Nephron progenitor cell (in vitro differentiated cells): ENCODE data around the gene SNAPC1.
"Not testable (repeated sequence)": the region's sequence is repeated elsewhere in the genome, so short reads cannot be mapped to it uniquely, and the experiment has no call there.

Experiments
- DNase-seq: peaks from one replicate; pipeline ENCODE4 v3.0.0; 2021
- H3K27ac Mint-ChIP-seq: 2 replicates; pipeline ENCODE4 v1.8.0; 2021; ENCODE audit warnings: mild to moderate bottlenecking, moderate library complexity, mixed read lengths
- H3K27me3 Mint-ChIP-seq: 2 replicates; pipeline ENCODE4 v1.8.0; 2021; ENCODE audit warnings: mild to moderate bottlenecking, low read depth, mixed read lengths; ENCODE audit not compliant: poor library complexity
- H3K36me3 Mint-ChIP-seq: 2 replicates; pipeline ENCODE4 v1.8.0; 2021; ENCODE audit warnings: low read depth, mixed read lengths
- H3K4me1 Mint-ChIP-seq: 2 replicates; pipeline ENCODE4 v1.8.0; 2021; ENCODE audit warnings: mixed read lengths
- H3K4me3 Mint-ChIP-seq: 2 replicates; pipeline ENCODE4 v1.8.0; 2021; ENCODE audit warnings: mild to moderate bottlenecking, moderate library complexity, mixed read lengths
- H3K9me3 Mint-ChIP-seq: 2 replicates; pipeline ENCODE4 v1.8.0; 2021; ENCODE audit warnings: mild to moderate bottlenecking, moderate library complexity, mixed read lengths
- TF ChIP-seq, protein P1 (sequence below): fragments of 200-600 bp; sonication (generic); IDR thresholded peaks from 2 replicates; pipeline ENCODE4 v1.5.0; 2021; ENCODE audit warnings: antibody characterized with exemption

Gene SNAPC1

GRCh38 chr14:61733972-61734371 lies 28.2 kb upstream of the SNAPC1 start:
- H3K27ac Mint-ChIP-seq = no peak overlapping the region
- DNase-seq = no peak
- peaks cover 3% of the 10 kb centered on the region for H3K27me3 Mint-ChIP-seq

DNA sequence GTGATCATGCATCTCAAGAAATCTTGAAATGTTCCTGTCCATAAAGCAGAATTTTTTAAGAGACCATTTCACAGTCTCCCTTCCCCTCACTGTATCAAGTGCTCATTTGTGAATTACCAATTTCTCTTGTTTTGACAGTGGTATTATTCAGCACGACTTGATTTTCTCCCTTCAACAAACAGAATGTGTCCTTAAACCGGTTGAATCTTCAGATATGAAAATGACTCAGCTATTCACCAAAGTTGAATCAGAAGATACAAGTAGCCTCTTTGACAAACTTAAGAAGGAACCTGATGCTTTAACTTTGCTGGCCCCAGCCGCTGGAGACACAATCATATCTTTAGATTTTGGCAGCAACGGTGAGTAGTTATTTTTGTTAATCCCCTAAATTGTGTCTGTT lies 25.5 kb upstream of the SNAPC1 start:
- peaks cover 83% of the 10 kb centered on the region for H3K36me3 Mint-ChIP-seq
- peaks cover 3% of the 10 kb centered on the region for H3K27me3 Mint-ChIP-seq
- H3K4me3 Mint-ChIP-seq = no peak overlapping the region
- H3K9me3 Mint-ChIP-seq = no peaks in the 10 kb centered on the region
- H3K27ac Mint-ChIP-seq = no peak overlapping the region
- no peaks in the 10 kb centered on the region for H3K4me1 Mint-ChIP-seq
- DNase-seq = no peak
- TF ChIP-seq, protein P1, sequence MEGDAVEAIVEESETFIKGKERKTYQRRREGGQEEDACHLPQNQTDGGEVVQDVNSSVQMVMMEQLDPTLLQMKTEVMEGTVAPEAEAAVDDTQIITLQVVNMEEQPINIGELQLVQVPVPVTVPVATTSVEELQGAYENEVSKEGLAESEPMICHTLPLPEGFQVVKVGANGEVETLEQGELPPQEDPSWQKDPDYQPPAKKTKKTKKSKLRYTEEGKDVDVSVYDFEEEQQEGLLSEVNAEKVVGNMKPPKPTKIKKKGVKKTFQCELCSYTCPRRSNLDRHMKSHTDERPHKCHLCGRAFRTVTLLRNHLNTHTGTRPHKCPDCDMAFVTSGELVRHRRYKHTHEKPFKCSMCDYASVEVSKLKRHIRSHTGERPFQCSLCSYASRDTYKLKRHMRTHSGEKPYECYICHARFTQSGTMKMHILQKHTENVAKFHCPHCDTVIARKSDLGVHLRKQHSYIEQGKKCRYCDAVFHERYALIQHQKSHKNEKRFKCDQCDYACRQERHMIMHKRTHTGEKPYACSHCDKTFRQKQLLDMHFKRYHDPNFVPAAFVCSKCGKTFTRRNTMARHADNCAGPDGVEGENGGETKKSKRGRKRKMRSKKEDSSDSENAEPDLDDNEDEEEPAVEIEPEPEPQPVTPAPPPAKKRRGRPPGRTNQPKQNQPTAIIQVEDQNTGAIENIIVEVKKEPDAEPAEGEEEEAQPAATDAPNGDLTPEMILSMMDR = no peak

More at GRCh38 chr14:61733972-61734371, 28.2 kb upstream of the SNAPC1 start:
- Mint-ChIP-seq H3K4me1 (no peaks in the 10 kb centered on the region), H3K9me3 (no peaks in the 10 kb centered on the region), H3K36me3 (peaks cover 75% of the 10 kb centered on the region), H3K4me3 (no peak overlapping the region)
- TF ChIP-seq, protein P1 = no peak

DNA sequence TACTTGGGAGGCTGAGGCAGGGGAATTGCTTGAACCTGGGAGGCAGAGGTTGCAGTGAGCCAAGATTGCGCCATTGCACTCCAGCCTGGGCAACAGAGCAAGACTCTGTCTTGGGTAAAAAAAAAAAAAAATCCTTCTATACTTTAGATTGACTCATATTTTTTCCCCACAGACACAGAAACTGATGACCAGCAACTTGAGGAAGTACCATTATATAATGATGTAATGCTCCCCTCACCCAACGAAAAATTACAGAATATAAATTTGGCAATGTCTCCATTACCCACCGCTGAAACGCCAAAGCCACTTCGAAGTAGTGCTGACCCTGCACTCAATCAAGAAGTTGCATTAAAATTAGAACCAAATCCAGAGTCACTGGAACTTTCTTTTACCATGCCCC lies 24.3 kb upstream of the SNAPC1 start:
- no peak overlapping the region for H3K4me3 Mint-ChIP-seq
- H3K4me1 Mint-ChIP-seq = no peaks in the 10 kb centered on the region
- peaks cover 3% of the 10 kb centered on the region for H3K27me3 Mint-ChIP-seq
- peaks cover 82% of the 10 kb centered on the region for H3K36me3 Mint-ChIP-seq
- H3K9me3 Mint-ChIP-seq = no peaks in the 10 kb centered on the region
- H3K27ac Mint-ChIP-seq = peak overlapping the region; percentile 73
- TF ChIP-seq, protein P1 = no peak
- no peak for DNase-seq

DNA sequence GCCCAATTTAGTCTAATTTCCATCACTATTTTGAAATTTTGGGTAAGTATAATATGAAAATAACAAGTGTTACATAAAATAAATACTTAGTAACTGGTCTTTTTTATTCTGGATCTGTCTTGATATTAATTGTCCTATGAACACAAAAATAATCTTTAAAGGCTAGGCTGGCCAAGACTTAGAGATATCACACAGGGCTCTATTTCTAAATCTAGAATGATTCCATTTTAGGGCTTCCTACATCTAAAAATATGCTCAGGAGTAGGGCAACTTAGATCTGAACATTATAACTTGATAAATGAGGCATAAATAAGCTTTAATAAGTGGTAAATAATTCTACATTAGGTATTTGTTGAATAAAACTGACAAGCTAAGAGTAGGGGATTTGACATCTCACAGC lies 23.1 kb upstream of the SNAPC1 start:
- no peak overlapping the region for H3K27ac Mint-ChIP-seq

DNA sequence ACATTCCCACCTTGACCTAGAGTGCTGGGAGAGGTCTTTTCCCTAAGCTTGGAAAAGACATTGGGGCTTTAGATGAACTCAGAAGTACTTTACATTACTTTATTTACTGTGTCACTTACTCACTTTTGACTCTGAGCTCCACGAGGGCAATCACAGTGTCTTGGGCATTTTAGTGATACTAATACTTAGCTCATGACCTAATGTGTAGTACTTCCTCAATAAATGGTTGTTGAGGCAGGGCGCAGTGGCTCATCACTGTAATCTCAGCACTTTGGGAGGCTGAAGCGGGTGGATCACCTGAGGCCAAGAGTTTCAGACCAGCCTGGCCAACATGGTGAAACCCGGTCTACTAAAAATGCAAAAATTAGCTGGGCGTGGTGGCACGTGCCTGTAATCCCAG lies 19.8 kb upstream of the SNAPC1 start:
- no peak overlapping the region for H3K4me3 Mint-ChIP-seq
- no peak for DNase-seq
- TF ChIP-seq, protein P1 = no peak
- peaks cover 78% of the 10 kb centered on the region for H3K36me3 Mint-ChIP-seq
- no peak overlapping the region for H3K27ac Mint-ChIP-seq
- H3K4me1 Mint-ChIP-seq = no peaks in the 10 kb centered on the region
- no peaks in the 10 kb centered on the region for H3K9me3 Mint-ChIP-seq
- H3K27me3 Mint-ChIP-seq = no peaks in the 10 kb centered on the region

More for the DNA sequence above, 23.1 kb upstream of the SNAPC1 start:
- Mint-ChIP-seq H3K9me3 (no peaks in the 10 kb centered on the region), H3K27me3 (peaks cover 3% of the 10 kb centered on the region), H3K4me1 (no peaks in the 10 kb centered on the region), H3K4me3 (no peak overlapping the region), H3K36me3 (peaks cover 83% of the 10 kb centered on the region)
- no peak for DNase-seq
- TF ChIP-seq, protein P1 = no peak

- Mint-ChIP-seq H3K27ac (no peak overlapping the region), H3K9me3 (no peaks in the 10 kb centered on the region), H3K4me3 (no peak overlapping the region), H3K27me3 (no peaks in the 10 kb centered on the region), H3K36me3 (peaks cover 69% of the 10 kb centered on the region), H3K4me1 (peaks cover 11% of the 10 kb centered on the region)
- TF ChIP-seq, protein P1 = no peak
- DNase-seq = no peak
These were observed 18.0 kb upstream of the SNAPC1 start for GRCh38 chr14:61744238-61744637.

- H3K4me1 Mint-ChIP-seq = peaks cover 29% of the 10 kb centered on the region
- not testable (repeated sequence) for H3K27me3 Mint-ChIP-seq, H3K4me3 Mint-ChIP-seq, DNase-seq, H3K27ac Mint-ChIP-seq, H3K9me3 Mint-ChIP-seq
- peaks cover 56% of the 10 kb centered on the region for H3K36me3 Mint-ChIP-seq
These were observed 15.9 kb upstream of the SNAPC1 start for GRCh38 chr14:61746346-61746745.
